Heart left ventricle (tissue), 13 donors: ENCODE results near the gene ACAA2.

Experiments used
- CTCF ChIP-seq, 12 donors: fragments of 200-600 bp; sonication (generic) in 4 of 12; IDR thresholded peaks; one replicate each; pipeline versions ENCODE4 v1.5.0 to v1.8.0; 2018 to 2022; ENCODE audit warnings: antibody characterized with exemption in 12 of 12, mild to moderate bottlenecking in 5 of 12
- POLR2A ChIP-seq, 2 donors: fragments of 450-650 bp; IDR thresholded peaks; one replicate each; pipeline ENCODE4 v1.6.1; 2017; ENCODE audit warnings: antibody characterized with exemption in 2 of 2, mild to moderate bottlenecking in 2 of 2, moderate library complexity in 2 of 2
- donor health status: ischemic (EF 13 %, LVEDD 7.1; RV severe dilation, severe dysfunction).
- donor health status: DM: no; HTN: yes; CAD: no.
- donor health status: DM: no; HTN: no; CAD: no.
- donor health status: ischemic (EF 25% LVEDD 6.9; RV normal size, moderate dysfunction).
- donor health status: ischemic (EF 25% LVEDD 5.7; RV mildly dilated, moderate dysfunction).
- donor health status: ischemic (EF 35%, LVEDD 5.7; RV mildly dilated, moderate dysfunction).
- donor health status: nonischemic (EF 11% LVEDD 7.7; RV severe dilation, severe dysfunction).
- donor health status: DM: yes; HTN: yes; CAD: no.
- donor health status: PGD.
- donor health status: ischemic (EF 29% LVEDD 5.4; RV normal size, mild dysfunction).
- donor health status: nonischemic (EF 23%, LVEDD 6.1; RV moderate dilation, normal function).

DNA sequence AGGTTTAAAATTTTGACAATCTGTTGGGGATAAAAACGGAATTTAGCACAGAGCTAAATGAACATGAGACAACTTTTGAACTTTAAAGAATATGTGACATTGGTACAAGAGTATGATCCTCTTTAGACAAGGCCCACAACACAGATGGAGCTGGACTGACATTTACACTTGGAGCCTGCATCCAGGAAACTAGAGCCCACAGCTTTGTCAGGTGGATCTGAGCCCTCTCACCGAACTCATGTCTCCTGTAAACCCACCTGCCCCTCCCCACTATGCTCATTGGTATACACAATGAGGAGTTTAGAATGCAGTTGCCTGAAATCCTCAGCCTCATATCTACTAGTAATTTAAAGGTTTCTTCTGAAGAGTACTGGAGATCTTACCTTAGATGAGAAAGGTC, 22.1 kb upstream of the ACAA2 start:
- TF ChIP-seq CTCF (IDR thresholded peaks at IDR 0.05) (no peak), POLR2A (IDR thresholded peaks at IDR 0.05) (no peak)
